ENCODE data around the gene ASPRV1. TPM values are rescaled to one million over a fixed set of nuclear protein-coding genes. Genes with fewer than 3 reads are reported as not detected.

The ASPRV1 gene
- polyA plus RNA-seq, 1 donor (not counting 4 experiments of a cell fraction or from before 2014, with no cell fraction given), result 1.5 TPM

- Histone ChIP-seq H2AFZ (ENCODE audit: control insufficient read depth, low read length) (no peak overlapping the region), H3K79me2 (ENCODE audit: control insufficient read depth, insufficient read depth, low read length) (no peaks in the 10 kb centered on the region), H3K4me2 (ENCODE audit: control insufficient read depth, extremely low read depth, insufficient read depth, low read depth, low read length) (no peak overlapping the region), H3K4me1 (ENCODE audit: control insufficient read depth, extremely low read depth, insufficient read depth, low read length) (peaks cover 9% of the 10 kb centered on the region), H3K9me1 (ENCODE audit: control insufficient read depth, extremely low read depth, insufficient read depth, low read length) (no peaks in the 10 kb centered on the region), H3K9ac (ENCODE audit: control insufficient read depth, extremely low read depth, insufficient read depth, low read length) (no peak overlapping the region), H3K27ac (ENCODE audit: control insufficient read depth, insufficient read depth, low read length) (no peak overlapping the region), H3K27me3 (ENCODE audit: control insufficient read depth, extremely low read depth, insufficient read depth, low read length) (no peaks in the 10 kb centered on the region), H3K9me3 (ENCODE audit: control insufficient read depth, low read depth, low read length) (no peaks in the 10 kb centered on the region), H3K36me3 (ENCODE audit: control insufficient read depth in 2 of 2, extremely low read depth in 1 of 2, insufficient read depth in 2 of 2, low read length in 2 of 2) (no peaks in the 10 kb centered on the region), H3K4me3 (ENCODE audit: control insufficient read depth in 2 of 3, extremely low read depth in 1 of 3, insufficient read depth in 2 of 3, low read depth in 1 of 3, low read length in 3 of 3) (no peak overlapping the region), H4K20me1 (ENCODE audit: control insufficient read depth, extremely low read depth, insufficient read depth, low read length) (no peaks in the 10 kb centered on the region)
- TF ChIP-seq CTCF (optimal IDR thresholded peaks at IDR 0.05 in 1 of 3, IDR thresholded peaks at IDR 0.05 in 1 of 3, conservative IDR thresholded peaks at IDR 0.05 in 1 of 3; ENCODE audit: extremely low read depth in 1 of 3, insufficient read depth in 2 of 3, low read length in 3 of 3), result no peak
- no peak for TF ChIP-seq EZH2 (IDR thresholded peaks at IDR 0.05; ENCODE audit: low read length)
- DNase-seq (ENCODE audit: low read depth, low spot score) (no peak), FAIRE-seq (no peak)
- dilution Hi-C loops (cut with MboI; ENCODE audit: extremely low pct_ligation_motif_present, low sequenced_read_pairs), result no loop called here
Measured at GRCh38 chr2:69969126-69969983, 7.9 kb upstream of the ASPRV1 start.

- H3K9me3 ChIP-seq (ENCODE audit: control insufficient read depth, low read depth, low read length), result no peaks in the 10 kb centered on the region
- FAIRE-seq, result no peak
- dilution Hi-C loops (cut with MboI; ENCODE audit: extremely low pct_ligation_motif_present, low sequenced_read_pairs), result no loop called here
Measured at GRCh38 chr2:69968609-69969008, 7.2 kb upstream of the ASPRV1 start.

More at GRCh38 chr2:69968609-69969008, 7.2 kb upstream of the ASPRV1 start:
- no peak for DNase-seq (ENCODE audit: low read depth, low spot score)
- Histone ChIP-seq H3K4me1 (ENCODE audit: control insufficient read depth, extremely low read depth, insufficient read depth, low read length) (peaks cover 12% of the 10 kb centered on the region), H3K27me3 (ENCODE audit: control insufficient read depth, extremely low read depth, insufficient read depth, low read length) (no peaks in the 10 kb centered on the region), H3K79me2 (ENCODE audit: control insufficient read depth, insufficient read depth, low read length) (no peaks in the 10 kb centered on the region), H3K27ac (ENCODE audit: control insufficient read depth, insufficient read depth, low read length) (no peak overlapping the region), H3K9me1 (ENCODE audit: control insufficient read depth, extremely low read depth, insufficient read depth, low read length) (no peaks in the 10 kb centered on the region), H2AFZ (ENCODE audit: control insufficient read depth, low read length) (no peak overlapping the region), H3K4me3 (ENCODE audit: control insufficient read depth in 2 of 3, extremely low read depth in 1 of 3, insufficient read depth in 2 of 3, low read depth in 1 of 3, low read length in 3 of 3) (no peak overlapping the region), H3K36me3 (ENCODE audit: control insufficient read depth in 2 of 2, extremely low read depth in 1 of 2, insufficient read depth in 2 of 2, low read length in 2 of 2) (no peaks in the 10 kb centered on the region), H3K9ac (ENCODE audit: control insufficient read depth, extremely low read depth, insufficient read depth, low read length) (no peak overlapping the region), H3K4me2 (ENCODE audit: control insufficient read depth, extremely low read depth, insufficient read depth, low read depth, low read length) (no peak overlapping the region), H4K20me1 (ENCODE audit: control insufficient read depth, extremely low read depth, insufficient read depth, low read length) (no peaks in the 10 kb centered on the region)
- TF ChIP-seq EZH2 (IDR thresholded peaks at IDR 0.05; ENCODE audit: low read length) (no peak), CTCF (optimal IDR thresholded peaks at IDR 0.05 in 1 of 3, IDR thresholded peaks at IDR 0.05 in 1 of 3, conservative IDR thresholded peaks at IDR 0.05 in 1 of 3; ENCODE audit: extremely low read depth in 1 of 3, insufficient read depth in 2 of 3, low read length in 3 of 3) (no peak)
